Osteocyte (in vitro differentiated cells): ENCODE data around the gene CENPX. TPM values are rescaled to one million over a fixed set of nuclear protein-coding genes. Genes with fewer than 3 reads are reported as not detected.

Experiments
- DNase-seq: peaks from one replicate; pipeline ENCODE4 v3.0.0; 2021; ENCODE audit warnings: mixed read lengths; ENCODE audit not compliant: unreplicated experiment; ENCODE audit errors: extremely low spot score
- H3K27ac Mint-ChIP-seq: one replicate; pipeline ENCODE4 v1.8.0; 2021; ENCODE audit warnings: mild to moderate bottlenecking, mixed read lengths; ENCODE audit not compliant: unreplicated experiment
- H3K27me3 Mint-ChIP-seq: one replicate; pipeline ENCODE4 v1.8.0; 2021; ENCODE audit warnings: mixed read lengths; ENCODE audit not compliant: unreplicated experiment
- H3K36me3 Mint-ChIP-seq: one replicate; pipeline ENCODE4 v1.8.0; 2021; ENCODE audit warnings: mixed read lengths; ENCODE audit not compliant: unreplicated experiment
- H3K4me1 Mint-ChIP-seq: one replicate; pipeline ENCODE4 v1.8.0; 2021; ENCODE audit warnings: mixed read lengths; ENCODE audit not compliant: unreplicated experiment
- H3K4me3 Mint-ChIP-seq: one replicate; pipeline ENCODE4 v1.8.0; 2021; ENCODE audit warnings: mild to moderate bottlenecking, moderate library complexity, mixed read lengths; ENCODE audit not compliant: unreplicated experiment
- H3K9me3 Mint-ChIP-seq: one replicate; pipeline ENCODE4 v1.8.0; 2021; ENCODE audit warnings: mixed read lengths; ENCODE audit not compliant: unreplicated experiment
- total RNA-seq: library from RNA; stranded (reverse); gene quantifications from 2 replicates; pipeline ENCODE4 v1.2.1, GENCODE V29; 2021
- TF ChIP-seq, protein P1 (sequence below): fragments of 200-600 bp; sonication (generic); IDR thresholded peaks from 2 replicates; pipeline ENCODE4 v1.5.0; 2021; ENCODE audit warnings: antibody characterized with exemption, mild to moderate bottlenecking, moderate library complexity

The CENPX gene
- total RNA-seq, 1 donor from 2014 or later: 31.7 TPM

DNA sequence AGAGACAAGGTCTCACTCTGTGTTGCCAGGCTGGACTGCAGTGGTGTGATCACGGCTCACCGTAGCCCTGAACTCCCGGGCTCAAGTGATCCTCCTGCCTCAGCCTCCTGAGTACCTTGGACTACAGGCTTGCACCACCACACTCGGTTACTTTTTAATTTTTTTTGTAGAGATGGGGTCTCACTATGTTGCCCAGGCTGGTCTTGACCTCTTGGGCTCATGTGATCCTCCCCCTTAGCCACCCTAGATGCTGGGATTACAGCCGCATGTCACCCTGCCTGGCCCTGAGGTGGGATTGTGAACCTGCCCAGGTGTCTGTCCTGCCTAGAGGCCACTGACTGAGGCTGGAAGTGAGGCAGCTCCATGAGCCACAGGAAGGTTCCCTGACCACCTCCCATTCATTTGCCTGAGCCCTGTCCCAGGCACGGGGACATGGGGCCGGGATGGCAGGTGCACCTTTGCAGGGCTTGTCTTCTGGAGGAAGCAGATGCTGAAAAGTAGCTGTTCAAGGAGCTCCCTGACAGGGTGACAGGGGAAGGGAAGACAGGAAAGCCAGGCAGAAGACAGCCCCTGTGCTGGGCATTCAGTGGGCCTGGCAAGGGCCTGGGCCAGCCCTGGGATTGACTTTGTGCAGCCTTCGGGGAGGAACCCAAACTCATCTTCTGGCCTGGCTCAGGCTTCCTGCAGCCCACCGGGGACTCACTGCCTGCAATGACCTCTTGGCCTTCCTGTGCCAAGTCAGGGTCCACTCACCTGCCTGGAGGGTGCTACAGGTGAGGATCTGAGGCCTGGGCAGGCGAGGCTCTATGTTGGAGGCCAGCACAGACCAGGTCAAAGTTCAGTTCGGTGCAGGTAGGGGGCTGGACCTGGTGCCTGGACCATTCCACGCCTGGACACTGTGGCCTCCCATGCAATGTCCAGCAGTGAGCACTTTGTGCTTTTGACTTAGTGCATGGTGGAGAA lies 53.5 kb downstream of the CENPX start:
- no peak overlapping the region for H3K4me3 Mint-ChIP-seq

More for the DNA sequence above, 53.5 kb downstream of the CENPX start:
- Mint-ChIP-seq H3K27me3 (peaks cover 5% of the 10 kb centered on the region), H3K4me1 (peaks cover 3% of the 10 kb centered on the region), H3K27ac (no peak overlapping the region), H3K36me3 (no peaks in the 10 kb centered on the region), H3K9me3 (no peaks in the 10 kb centered on the region)
- DNase-seq: no peak
- TF ChIP-seq, protein P1, sequence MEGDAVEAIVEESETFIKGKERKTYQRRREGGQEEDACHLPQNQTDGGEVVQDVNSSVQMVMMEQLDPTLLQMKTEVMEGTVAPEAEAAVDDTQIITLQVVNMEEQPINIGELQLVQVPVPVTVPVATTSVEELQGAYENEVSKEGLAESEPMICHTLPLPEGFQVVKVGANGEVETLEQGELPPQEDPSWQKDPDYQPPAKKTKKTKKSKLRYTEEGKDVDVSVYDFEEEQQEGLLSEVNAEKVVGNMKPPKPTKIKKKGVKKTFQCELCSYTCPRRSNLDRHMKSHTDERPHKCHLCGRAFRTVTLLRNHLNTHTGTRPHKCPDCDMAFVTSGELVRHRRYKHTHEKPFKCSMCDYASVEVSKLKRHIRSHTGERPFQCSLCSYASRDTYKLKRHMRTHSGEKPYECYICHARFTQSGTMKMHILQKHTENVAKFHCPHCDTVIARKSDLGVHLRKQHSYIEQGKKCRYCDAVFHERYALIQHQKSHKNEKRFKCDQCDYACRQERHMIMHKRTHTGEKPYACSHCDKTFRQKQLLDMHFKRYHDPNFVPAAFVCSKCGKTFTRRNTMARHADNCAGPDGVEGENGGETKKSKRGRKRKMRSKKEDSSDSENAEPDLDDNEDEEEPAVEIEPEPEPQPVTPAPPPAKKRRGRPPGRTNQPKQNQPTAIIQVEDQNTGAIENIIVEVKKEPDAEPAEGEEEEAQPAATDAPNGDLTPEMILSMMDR: no peak

Other genes starting within 250 kb of the CENPX start
- gene GCGR, start 218.7 kb downstream of the CENPX start, total RNA-seq: not detected in 2 replicates
- gene MCRIP1, start 189.6 kb downstream of the CENPX start, total RNA-seq: 169 and 176 TPM in 2 replicates
- gene PPP1R27, start 187.8 kb downstream of the CENPX start, total RNA-seq: 0.62 TPM in 1 of 2 replicates, not detected in the other
- 792 and 837 TPM in 2 replicates for gene P4HB, start 162.3 kb downstream of the CENPX start, total RNA-seq
- gene ARHGDIA, start 151.5 kb downstream of the CENPX start, total RNA-seq: 430 and 433 TPM in 2 replicates
- gene ALYREF, start 131.3 kb downstream of the CENPX start, total RNA-seq: 72.6 and 78.5 TPM in 2 replicates
- 119 and 138 TPM in 2 replicates for gene ANAPC11, start 131.2 kb downstream of the CENPX start, total RNA-seq
- 0.56 and 0.68 TPM in 2 replicates for gene NPB, start 120.6 kb downstream of the CENPX start, total RNA-seq
- 33.2 and 38.0 TPM in 2 replicates for gene PCYT2, start 111.5 kb downstream of the CENPX start, total RNA-seq
- 18.8 and 20.9 TPM in 2 replicates for gene SIRT7, start 104.7 kb downstream of the CENPX start, total RNA-seq
- gene MAFG, start 95.1 kb downstream of the CENPX start, total RNA-seq: 34.7 and 35.6 TPM in 2 replicates
- 123 and 128 TPM in 2 replicates for gene PYCR1, start 85.6 kb downstream of the CENPX start, total RNA-seq
- gene MYADML2, start 75.6 kb downstream of the CENPX start, total RNA-seq: not detected in 2 replicates
- 0.30 TPM in 1 of 2 replicates, not detected in the other for gene NOTUM, start 61.7 kb downstream of the CENPX start, total RNA-seq
- gene ASPSCR1, start 45.2 kb downstream of the CENPX start, total RNA-seq: 45.9 and 47.1 TPM in 2 replicates
- 9.4 and 9.8 TPM in 2 replicates for gene LRRC45, start 427 bp upstream of the CENPX start, total RNA-seq
- gene RAC3, start 8.8 kb upstream of the CENPX start, total RNA-seq: 19.4 and 21.8 TPM in 2 replicates
- gene DCXR, start 14.8 kb upstream of the CENPX start, total RNA-seq: 69.0 and 71.0 TPM in 2 replicates
- 37.3 and 41.0 TPM in 2 replicates for gene RFNG, start 28.9 kb upstream of the CENPX start, total RNA-seq
- gene GPS1, start 29.0 kb upstream of the CENPX start, total RNA-seq: 100 and 108 TPM in 2 replicates
- 69.3 and 73.3 TPM in 2 replicates for gene DUS1L, start 42.9 kb upstream of the CENPX start, total RNA-seq
- gene FASN, start 75.4 kb upstream of the CENPX start, total RNA-seq: 134 and 136 TPM in 2 replicates
- gene CCDC57, start 190.0 kb upstream of the CENPX start, total RNA-seq: 50.8 and 57.9 TPM in 2 replicates
- 12.9 and 18.1 TPM in 2 replicates for gene SLC16A3, start 206.2 kb upstream of the CENPX start, total RNA-seq